T follicular helper cell (primary cell): ENCODE results near the gene SPON1.
"Not testable (repeated sequence)": the region's sequence is repeated elsewhere in the genome, so short reads cannot be mapped to it uniquely, and the experiment has no call there.

Experiments used
- DNase-seq: peaks from one replicate; pipeline ENCODE4 v3.0.0-alpha.2; 2020; ENCODE audit warnings: low read depth
- total RNA-seq, 2 experiments: gene quantifications; one replicate each; lab custom pipeline; 2026; lab: John Stamatoyannopoulos, UW

Gene SPON1
- total RNA-seq: 3.1 to 158 reads per million in 2 experiments

DNA sequence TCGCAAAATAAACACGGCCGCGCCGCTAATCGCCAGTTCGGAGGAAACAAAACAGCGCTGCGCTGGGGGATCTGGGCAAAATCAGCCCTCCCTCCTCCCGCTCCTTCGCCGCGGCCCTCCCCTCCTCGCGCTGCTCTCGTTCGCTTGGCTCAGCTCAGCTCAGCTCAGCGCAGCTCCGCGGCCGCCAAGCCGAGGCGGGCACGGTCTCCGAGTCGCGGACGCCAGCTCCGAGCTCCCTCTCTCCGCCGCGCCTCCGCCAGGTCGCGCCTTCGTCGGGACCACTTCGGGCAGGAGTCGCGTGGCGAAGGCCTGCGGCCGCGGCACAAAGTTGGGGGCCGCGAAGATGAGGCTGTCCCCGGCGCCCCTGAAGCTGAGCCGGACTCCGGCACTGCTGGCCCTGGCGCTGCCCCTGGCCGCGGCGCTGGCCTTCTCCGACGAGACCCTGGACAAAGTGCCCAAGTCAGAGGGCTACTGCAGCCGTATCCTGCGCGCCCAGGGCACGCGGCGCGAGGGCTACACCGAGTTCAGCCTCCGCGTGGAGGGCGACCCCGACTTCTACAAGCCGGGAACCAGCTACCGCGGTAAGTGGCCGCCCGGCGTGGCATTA, at the start of gene SPON1:
SPON1 (plus strand) TSS at position 162 of the 607 bp plus-strand sequence; CDS start at position 344, 182 bp downstream.
- peak; percentile 18 for DNase-seq

DNA sequence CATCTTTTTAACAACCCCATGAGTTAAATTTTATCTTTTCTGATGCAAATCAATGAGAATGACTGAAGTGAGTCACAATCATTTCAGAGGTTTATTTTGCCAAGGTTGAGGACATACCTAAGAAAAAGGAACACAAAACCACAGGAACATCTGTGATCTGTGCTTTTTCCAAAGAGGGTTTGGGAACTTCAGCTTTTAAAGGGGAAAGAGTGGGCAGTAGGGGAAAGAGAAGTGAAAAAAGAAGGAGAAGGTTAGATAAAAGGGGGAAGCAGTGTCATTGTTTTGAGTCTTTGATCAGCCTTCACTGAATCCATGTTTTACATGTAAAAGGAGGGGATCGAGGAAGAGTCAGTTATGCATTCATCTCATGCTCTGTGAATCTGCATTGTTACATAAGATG, 45.3 kb upstream of the SPON1 start:
- no peak for DNase-seq

DNA sequence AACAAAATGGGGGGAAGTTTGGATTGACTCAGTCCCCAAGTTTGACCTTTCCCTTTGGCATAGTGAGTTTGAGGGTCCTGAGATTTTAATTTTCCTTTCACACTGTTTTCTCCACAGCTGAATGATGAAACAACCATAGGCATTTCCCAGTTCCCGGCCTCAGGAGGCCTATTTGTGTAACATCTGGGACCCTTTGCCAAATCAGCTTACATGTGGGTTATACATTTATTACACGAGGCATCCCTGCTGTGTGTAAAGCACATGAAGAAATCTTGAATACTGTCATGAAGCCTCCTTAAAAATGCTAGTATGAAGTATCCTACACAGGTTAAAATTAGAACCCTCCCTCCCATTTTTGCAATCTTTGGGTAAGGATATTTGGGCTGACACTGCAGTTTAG, 44.6 kb upstream of the SPON1 start:
- no peak for DNase-seq

- DNase-seq: no peak
Measured at GRCh38 chr11:13920756-13921155, 41.8 kb upstream of the SPON1 start.

GRCh38 chr11:13921545-13921944, 41.0 kb upstream of the SPON1 start:
- no peak for DNase-seq

- no peak for DNase-seq
Measured at GRCh38 chr11:13923182-13923581, 39.3 kb upstream of the SPON1 start.

GRCh38 chr11:13923716-13924650, 38.5 kb upstream of the SPON1 start:
- no peak for DNase-seq

- no peak for DNase-seq
Measured at GRCh38 chr11:13924801-13925327, 37.7 kb upstream of the SPON1 start.

DNA sequence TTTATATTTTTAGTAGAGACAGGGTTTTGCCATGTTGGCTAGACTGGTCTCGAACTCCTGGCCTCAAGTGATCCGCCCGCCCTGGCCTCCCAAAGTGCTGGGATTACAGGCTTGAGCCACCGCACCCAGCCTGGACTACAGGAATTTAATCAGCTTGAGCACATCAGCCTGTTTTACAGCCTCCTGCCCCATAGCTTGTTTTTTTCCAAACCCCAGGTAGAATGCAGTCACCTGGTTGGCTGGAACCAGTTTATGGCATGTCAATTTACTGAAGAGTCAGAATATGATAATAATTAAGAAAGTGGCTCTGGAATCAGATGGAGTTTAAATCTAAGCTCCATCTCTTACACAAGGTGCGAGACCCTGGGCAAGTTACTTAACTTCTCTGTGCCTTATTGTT, 36.2 kb upstream of the SPON1 start:
- DNase-seq: not testable (repeated sequence)

GRCh38 chr11:13926981-13927380, 35.5 kb upstream of the SPON1 start:
- no peak for DNase-seq

- no peak for DNase-seq
Measured at GRCh38 chr11:13927481-13927880, 35.0 kb upstream of the SPON1 start.

GRCh38 chr11:13928566-13929251, 33.8 kb upstream of the SPON1 start:
- DNase-seq: no peak

DNA sequence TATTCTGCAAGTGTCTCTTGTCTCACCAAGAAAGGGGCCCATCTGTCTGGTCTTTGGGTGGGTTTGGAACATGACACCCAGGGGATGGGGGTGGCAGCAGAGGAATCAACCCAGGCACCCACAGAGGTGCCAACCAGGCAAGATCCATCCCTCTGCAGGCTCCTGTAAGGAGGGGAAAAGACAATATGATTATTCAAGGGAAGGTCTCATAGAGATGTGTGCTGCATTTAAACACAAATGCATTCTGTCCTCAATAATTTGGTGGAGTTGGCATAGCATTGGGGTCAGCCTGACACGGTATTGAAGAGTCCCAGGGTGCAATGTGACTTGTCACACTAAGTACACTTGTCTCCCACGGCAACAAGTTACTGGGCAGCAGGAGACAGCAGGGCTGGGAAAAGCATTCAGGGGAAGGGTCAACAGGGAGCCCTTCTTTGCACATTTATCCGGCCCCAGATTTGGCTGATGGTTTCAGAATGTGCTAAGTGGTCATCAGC, 33.1 kb upstream of the SPON1 start:
- DNase-seq: no peak

- no peak for DNase-seq
Measured at GRCh38 chr11:13931356-13931755, 31.2 kb upstream of the SPON1 start.

- not testable (repeated sequence) for DNase-seq
Measured at GRCh38 chr11:13937154-13937553, 25.4 kb upstream of the SPON1 start.

DNA sequence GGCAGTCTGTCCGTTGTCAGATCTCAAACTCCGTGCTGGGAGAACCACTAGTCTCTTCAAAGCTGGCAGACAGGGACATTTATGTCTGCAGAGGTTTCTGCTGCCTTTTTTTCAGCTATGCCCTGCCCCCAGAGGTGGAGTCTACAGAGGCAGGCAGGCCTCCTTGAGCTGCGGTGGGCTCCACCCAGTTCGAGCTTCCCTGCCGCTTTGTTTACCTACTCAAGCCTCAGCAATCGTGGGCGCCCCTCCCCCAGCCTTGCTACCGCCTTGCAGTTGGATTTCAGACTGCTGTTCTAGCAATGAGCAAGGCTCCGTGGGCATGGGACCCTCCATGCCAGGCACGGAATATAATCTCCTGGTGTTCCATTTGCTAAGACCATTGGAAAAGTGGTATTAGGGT, 23.7 kb upstream of the SPON1 start:
- peak; percentile 29 for DNase-seq

DNA sequence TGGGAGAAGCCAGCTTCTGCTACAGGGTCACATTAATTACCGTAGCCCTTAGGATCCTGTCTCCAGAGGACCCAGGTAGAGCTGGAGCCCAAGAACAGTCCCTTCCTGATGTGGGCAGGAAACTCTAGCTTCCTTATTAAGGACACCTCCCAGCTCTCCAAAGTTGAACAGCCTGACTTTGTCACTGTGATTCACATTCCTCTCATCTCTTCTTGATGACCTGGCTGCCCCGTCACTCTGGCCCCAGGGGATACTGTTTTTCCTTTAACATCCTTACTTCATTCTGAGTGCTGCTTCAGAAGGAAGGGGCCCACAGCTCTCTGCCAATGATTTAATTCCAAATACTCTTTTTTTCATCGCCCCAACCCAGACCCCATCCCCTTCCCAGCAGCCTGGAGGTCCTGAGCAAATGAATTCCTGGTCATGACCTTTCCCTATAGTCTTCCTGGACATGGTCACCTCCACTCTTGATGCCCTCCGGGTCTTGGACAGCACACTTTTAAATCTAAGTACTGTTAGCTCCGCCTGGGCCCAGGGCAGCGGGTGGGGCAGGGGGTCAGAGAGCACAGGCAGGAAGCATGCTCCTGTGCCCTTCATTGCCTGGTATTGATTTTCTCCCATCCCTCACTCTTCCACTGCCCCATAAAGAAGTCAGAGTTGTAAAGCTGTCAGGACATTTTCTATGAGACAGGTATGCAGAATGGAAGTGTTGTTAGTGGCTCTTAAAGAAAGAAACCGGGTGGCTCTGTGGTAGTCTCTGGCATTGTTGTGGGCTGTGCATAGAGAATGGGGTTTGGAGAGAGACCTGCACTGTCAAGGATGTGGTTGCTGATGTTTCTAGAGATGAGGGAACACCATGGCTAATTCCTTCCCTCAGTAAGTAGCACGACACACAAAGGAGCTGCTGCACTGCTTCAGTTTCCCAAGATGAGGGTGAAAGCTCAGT, 22.3 kb upstream of the SPON1 start:
- DNase-seq: peak; percentile 16

DNA sequence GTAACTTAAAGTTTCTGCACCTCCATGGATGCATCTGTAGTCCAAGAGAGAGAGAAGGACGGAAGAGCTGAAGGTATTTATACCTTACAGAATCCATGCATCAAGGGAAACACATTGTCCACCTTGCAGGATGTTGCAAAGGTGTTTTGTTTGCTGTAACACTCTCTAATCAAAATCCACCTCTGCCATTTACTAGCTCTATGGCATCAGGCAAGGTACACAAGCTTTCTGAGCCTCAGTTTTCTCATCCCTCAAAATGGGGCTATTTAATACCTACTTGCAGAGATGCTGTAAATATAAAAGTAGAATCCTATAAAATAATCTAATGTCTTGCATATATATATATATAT, 21.6 kb upstream of the SPON1 start:
- DNase-seq: no peak

- DNase-seq: no peak
Measured at GRCh38 chr11:13941775-13942174, 20.7 kb upstream of the SPON1 start.

DNA sequence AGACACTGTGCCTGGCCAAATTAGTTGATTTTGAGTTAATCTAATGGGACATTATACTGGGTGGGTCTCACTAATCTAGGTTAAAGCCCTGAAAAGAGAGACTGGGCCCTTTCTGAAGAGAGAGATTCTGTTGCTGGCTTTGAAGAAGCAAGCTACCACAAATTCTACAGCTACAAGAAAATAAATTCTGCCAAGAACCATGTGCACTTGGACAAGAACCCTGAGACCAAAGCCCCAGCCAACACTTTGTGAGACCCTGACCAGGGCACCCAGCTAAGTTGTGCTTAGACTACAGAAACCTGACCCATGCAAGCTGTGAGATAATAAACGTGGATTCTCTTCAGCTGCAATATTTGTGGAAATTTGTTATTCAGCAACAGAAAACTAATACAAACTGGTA, 20.1 kb upstream of the SPON1 start:
- no peak for DNase-seq

DNA sequence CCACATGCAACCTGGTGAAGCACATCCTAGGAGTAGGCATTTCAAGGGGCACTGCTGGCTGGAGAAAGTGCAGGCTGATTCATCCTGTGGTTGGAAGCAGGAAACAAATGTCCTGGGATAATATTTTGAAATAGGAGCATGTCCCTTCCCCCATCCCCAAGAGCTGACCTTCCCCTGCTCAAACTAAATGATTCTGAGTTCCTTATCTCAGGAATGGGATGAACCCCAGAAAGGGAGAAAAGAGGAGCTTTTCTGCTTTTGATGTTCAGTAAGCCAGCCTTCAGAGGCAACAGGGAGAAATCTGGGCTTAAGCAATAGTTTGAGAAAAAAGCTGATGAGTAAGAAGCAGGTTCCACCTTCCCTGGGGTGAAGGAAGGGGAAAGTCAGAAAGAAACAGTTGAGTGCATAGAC, 19.5 kb upstream of the SPON1 start:
- no peak for DNase-seq
